GM13977 (cell line): ENCODE data around the gene CCDC187.

Experiments
- DNase-seq: peaks from one replicate; pipeline ENCODE4 v3.0.0; 2012; ENCODE audit warnings: low spot score
- CTCF ChIP-seq: IDR thresholded peaks from 2 replicates; pipeline ENCODE4 v1.5.1; 2012; ENCODE audit warnings: mild to moderate bottlenecking, control low read depth; ENCODE audit not compliant: insufficient read depth; ENCODE audit errors: extremely low read depth, missing control alignments
- in situ Hi-C: fragments of 300-500 bp; cut with MboI; formaldehyde crosslinking; loops from one replicate; pipeline ENCODE4 v1.12.0; 2022; ENCODE audit warnings: low sequenced_read_pairs, low pct_unique_long_range_greater_than_20kb, mixed read lengths, inconsistent platforms; ENCODE audit not compliant: unreplicated experiment

Gene CCDC187

GRCh38 chr9:136275655-136276429 is 28.1 kb downstream of the CCDC187 start:
- in situ Hi-C loops: no loop called here
- DNase-seq: no peak
- no peak for TF ChIP-seq CTCF

- DNase-seq: no peak
- TF ChIP-seq CTCF: no peak
- in situ Hi-C loops: no loop called here
Observed at GRCh38 chr9:136274786-136275654, 28.9 kb downstream of the CCDC187 start.

- in situ Hi-C loops: no loop called here
- TF ChIP-seq CTCF: no peak
- DNase-seq: no peak
Observed at GRCh38 chr9:136273921-136274785, 29.7 kb downstream of the CCDC187 start.

- no peak for TF ChIP-seq CTCF
- in situ Hi-C loops: no loop called here
- DNase-seq: no peak
Observed at GRCh38 chr9:136273244-136273865, 30.5 kb downstream of the CCDC187 start.

- no peak for DNase-seq
- in situ Hi-C loops: no loop called here
Observed at GRCh38 chr9:136270173-136270705, 33.7 kb downstream of the CCDC187 start.

More at GRCh38 chr9:136270173-136270705, 33.7 kb downstream of the CCDC187 start:
- TF ChIP-seq CTCF: no peak
